ENCODE results near the gene ZDHHC23. TPM values are rescaled to one million over a fixed set of nuclear protein-coding genes. Genes with fewer than 3 reads are reported as not detected.

The ZDHHC23 gene
- total and polyA plus RNA-seq, 10 of the 15 experiments (the other 5 are each of a cell fraction or from before 2014, with no cell fraction given), result 0.79 to 4.6 (median 2.9) TPM

DNA sequence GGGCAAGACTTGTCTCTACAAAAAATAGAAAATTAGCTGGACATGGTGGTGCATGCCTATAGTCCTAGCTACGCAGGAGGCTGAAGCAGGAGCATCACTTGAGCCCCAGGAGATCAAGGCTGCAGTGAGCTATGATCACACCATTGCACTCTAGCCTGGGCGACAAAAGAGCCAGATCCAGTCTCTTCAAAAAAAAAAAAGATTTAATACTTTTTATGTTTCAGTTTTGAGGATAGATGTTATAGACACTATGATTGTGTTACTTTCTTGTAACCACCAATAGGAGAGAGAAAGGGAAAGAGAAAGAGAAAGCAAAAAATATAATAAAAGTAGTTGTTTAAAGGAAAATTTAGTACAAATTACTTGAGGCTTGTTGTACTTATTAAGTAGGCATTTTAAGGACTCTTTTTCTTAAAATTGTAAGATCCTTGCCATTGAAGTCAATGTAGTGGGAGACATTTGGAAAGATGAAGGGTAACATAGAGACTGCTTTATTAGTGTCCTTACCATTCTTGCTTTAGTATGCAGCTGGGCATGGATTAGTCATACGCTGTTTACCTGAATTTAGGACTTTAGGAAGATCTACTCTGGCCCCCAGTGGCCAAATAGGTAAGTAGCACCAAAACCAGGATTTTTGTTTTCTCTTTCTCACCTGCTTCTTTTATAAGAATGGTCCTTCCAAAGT, 35.1 kb upstream of the ZDHHC23 start:
- ChIA-PET CTCF (interaction anchor here (0.6 to 3.7 kb wide), 29 partner anchors 8 to 1617 kb away, joined by 3 to 84 read pairs (median 4); partner anchors contain the start of gene GRAMD1C), SMC1A (ENCODE audit: uncharacterized antibody, unreplicated experiment) (interaction anchor here (0.7 to 10.4 kb wide), 21 partner anchors 9 to 419 kb away, joined by 3 to 108 read pairs (median 4); partner anchors contain the start of genes ATP6V1A and GRAMD1C), POLR2A (interaction anchor here (0.5 kb wide), 1 partner anchor 82 kb away, joined by 6 read pairs; no protein-coding TSS in a partner anchor), RAD21 (ENCODE audit: unreplicated experiment) (interaction anchor here (0.6 to 3.6 kb wide), 18 partner anchors 16 to 420 kb away, joined by 3 to 45 read pairs (median 4); partner anchors contain the start of genes ATP6V1A, NAA50 and USF3)
- ATAC-seq, result peak; percentile 98
- Histone ChIP-seq H3K9me3 (replicated peaks; ENCODE audit: control insufficient read depth, insufficient read depth, low read length) (no peaks in the 10 kb centered on the region), H2AFZ (ENCODE audit: control insufficient read depth, low read depth, low read length) (peak overlapping the region; percentile 72), H3K4me1 (ENCODE audit: control insufficient read depth, insufficient read depth, low read length) (no peaks in the 10 kb centered on the region), H3K27ac (ENCODE audit: control insufficient read depth, insufficient read depth) (no peak overlapping the region), H3K36me3 (ENCODE audit: control insufficient read depth in 2 of 2, insufficient read depth in 2 of 2, low read length in 1 of 2) (no peaks in the 10 kb centered on the region), H3K9ac (ENCODE audit: control insufficient read depth, insufficient read depth, low read length) (no peak overlapping the region), H3K79me2 (ENCODE audit: control insufficient read depth, insufficient read depth, low read length) (no peaks in the 10 kb centered on the region), H3K27me3 (replicated peaks in 1 of 2; ENCODE audit: control insufficient read depth in 2 of 2, insufficient read depth in 2 of 2, low read length in 1 of 2) (no peaks in the 10 kb centered on the region), H3K4me2 (ENCODE audit: control insufficient read depth, insufficient read depth) (peak overlapping the region; percentile 54), H3K4me3 (no peak overlapping the region), H4K20me1 (ENCODE audit: control insufficient read depth, insufficient read depth) (no peaks in the 10 kb centered on the region)
- no TSS peak for BruUV-seq (replicated peaks)
- FAIRE-seq, result peak; percentile 79
- intact Hi-C loops (cut with micrococcal nuclease; ENCODE audit: unreplicated experiment) (loop anchor here (1.0 to 2.0 kb wide), 3 partner anchors 74 to 418 kb away; partner anchors contain the start of gene GRAMD1C), in situ Hi-C loops (cut with MboI) (loop anchor here (5.0 to 10.0 kb wide), 3 partner anchors 70 to 418 kb away; no protein-coding TSS in a partner anchor)
- 58% methylated on average over 3 of the region's 3 CpGs for WGBS (ENCODE audit: insufficient coverage, insufficient replicate concordance, low lambda C conversion rate, missing lambda C conversion rate)
- DNase-seq (ENCODE audit: low read depth, low spot score), result peak; percentile 35
- TF ChIP-seq IRF4 (IDR thresholded peaks at IDR 0.05; ENCODE audit: low read depth, low read length) (peak; percentile 16; the same call in 1 of the 2 replicates), SMC3 (IDR thresholded peaks at IDR 0.05; ENCODE audit: borderline replicate concordance, low read length) (peak; percentile 79), MLLT1 (IDR thresholded peaks at IDR 0.05) (0 out of 2 replicates have a peak, but pooled peaks have one; percentile 27), YY1 (IDR thresholded peaks at IDR 0.05; ENCODE audit: low read depth, low read length) (0 out of 2 replicates have a peak, but pooled peaks have one; percentile 15), SMARCA5 (IDR thresholded peaks at IDR 0.05) (0 out of 2 replicates have a peak, but pooled peaks have one; percentile 18), RAD21 (IDR thresholded peaks at IDR 0.05; ENCODE audit: insufficient read depth, low read depth, low read length) (peak; percentile 95), NKRF (conservative IDR thresholded peaks at IDR 0.05) (no peak)
- TF ChIP-seq, protein P1, sequence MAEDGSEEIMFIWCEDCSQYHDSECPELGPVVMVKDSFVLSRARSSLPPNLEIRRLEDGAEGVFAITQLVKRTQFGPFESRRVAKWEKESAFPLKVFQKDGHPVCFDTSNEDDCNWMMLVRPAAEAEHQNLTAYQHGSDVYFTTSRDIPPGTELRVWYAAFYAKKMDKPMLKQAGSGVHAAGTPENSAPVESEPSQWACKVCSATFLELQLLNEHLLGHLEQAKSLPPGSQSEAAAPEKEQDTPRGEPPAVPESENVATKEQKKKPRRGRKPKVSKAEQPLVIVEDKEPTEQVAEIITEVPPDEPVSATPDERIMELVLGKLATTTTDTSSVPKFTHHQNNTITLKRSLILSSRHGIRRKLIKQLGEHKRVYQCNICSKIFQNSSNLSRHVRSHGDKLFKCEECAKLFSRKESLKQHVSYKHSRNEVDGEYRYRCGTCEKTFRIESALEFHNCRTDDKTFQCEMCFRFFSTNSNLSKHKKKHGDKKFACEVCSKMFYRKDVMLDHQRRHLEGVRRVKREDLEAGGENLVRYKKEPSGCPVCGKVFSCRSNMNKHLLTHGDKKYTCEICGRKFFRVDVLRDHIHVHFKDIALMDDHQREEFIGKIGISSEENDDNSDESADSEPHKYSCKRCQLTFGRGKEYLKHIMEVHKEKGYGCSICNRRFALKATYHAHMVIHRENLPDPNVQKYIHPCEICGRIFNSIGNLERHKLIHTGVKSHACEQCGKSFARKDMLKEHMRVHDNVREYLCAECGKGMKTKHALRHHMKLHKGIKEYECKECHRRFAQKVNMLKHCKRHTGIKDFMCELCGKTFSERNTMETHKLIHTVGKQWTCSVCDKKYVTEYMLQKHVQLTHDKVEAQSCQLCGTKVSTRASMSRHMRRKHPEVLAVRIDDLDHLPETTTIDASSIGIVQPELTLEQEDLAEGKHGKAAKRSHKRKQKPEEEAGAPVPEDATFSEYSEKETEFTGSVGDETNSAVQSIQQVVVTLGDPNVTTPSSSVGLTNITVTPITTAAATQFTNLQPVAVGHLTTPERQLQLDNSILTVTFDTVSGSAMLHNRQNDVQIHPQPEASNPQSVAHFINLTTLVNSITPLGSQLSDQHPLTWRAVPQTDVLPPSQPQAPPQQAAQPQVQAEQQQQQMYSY (CRISPR knock-in tag; IDR thresholded peaks at IDR 0.05), result no peak
